ENCODE measurements around the gene ARHGEF12.

The ARHGEF12 gene

DNA sequence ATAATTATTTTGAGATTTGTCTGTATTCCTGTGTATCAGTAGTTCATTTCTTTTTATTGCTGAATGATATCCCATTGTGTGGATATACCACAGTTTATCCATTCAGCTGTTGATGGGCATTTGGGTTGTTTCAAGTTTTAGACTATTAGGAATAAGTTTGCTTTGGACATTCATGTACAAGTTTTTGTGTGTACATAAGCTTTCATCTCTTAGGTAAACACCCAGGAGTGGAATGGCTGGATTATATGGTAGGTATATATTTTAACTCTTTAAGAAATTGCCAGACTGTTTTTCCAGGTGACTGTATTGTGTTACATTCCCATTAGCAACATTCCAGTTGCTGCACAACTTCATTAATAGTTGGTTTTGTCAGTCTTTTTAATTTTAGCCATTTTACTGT, 52.0 kb downstream of the ARHGEF12 start:
- DNase-seq (ENCODE audit: low read depth in 2 of 2), result no peak

DNA sequence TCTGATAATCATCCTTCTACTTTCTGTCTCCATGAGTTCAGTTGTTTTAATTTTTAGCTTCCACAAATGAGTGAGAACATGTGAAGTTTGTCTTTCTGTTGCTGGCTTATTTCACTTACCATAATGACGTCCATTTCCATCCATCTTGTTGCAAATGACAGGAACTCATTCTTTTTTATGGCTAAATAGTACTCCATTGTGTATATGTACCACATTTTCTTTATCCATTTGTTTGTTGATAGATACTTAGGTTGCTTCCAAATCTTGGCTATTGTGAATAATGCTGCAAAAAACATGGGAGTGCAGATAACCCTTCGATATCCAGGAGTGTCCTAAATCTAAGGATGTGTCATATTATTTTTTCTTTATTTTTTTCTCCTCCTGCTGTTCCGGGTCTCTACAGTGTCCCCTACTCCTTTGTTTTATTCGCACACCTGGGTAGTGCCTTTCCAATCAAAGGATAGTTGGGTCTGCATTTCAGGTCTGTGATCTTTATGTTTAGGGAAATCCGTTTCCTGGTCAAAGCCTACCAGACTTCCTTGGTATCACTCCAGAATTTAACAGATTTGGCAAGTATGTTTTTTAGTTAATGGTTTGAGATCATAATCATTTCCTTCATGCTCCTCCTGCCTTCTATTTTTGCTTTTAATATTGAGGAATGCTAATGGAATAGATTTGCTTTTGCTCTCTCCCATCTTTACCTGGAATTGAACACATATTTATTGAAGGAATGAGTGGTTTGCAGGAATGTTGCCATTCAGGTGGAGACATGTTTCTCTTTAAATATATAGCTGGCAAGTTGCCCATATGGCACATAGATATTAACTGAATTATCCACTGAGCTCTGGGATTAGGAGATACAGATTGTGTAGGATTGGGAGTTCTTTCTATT, 53.7 kb downstream of the ARHGEF12 start:
- DNase-seq (ENCODE audit: low read depth in 2 of 2), result no peak

DNA sequence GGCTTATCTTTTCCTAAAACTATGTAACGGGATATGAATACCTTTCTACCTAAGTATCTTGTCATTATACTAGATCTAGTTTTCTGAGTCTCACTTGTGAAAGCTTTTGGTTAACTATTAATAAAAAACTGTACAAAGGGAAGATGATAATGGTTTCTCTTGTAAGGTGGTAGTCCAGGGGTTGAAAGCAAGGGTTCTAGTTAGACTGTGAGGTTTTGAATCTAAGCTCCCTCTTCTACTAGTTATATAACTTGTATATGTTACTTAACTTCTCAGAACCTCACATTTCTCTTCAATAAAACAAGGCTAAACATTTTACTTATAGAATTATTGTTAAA, 54.3 kb downstream of the ARHGEF12 start:
- no peak for DNase-seq (ENCODE audit: low read depth in 2 of 2)

DNA sequence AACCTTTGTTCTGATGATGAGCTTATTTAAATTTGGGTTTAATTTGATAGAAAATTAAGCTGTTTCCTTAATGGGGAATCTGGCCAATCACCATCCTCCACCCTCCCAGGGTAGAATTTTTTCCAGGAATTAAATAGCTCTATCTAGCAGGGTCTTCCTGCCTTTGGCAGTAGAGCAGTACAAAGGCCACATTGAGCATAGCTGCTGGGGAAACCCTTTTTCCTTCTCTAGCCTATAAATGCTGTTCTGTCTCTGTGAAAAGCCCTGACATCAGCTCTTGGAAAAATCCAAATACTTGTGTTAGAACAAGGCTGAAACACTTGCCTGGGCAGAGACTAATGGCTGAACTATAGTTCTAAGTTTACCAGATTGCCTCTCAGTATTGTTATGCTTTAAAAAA, 55.1 kb downstream of the ARHGEF12 start:
- no peak for DNase-seq (ENCODE audit: low read depth in 2 of 2)

DNA sequence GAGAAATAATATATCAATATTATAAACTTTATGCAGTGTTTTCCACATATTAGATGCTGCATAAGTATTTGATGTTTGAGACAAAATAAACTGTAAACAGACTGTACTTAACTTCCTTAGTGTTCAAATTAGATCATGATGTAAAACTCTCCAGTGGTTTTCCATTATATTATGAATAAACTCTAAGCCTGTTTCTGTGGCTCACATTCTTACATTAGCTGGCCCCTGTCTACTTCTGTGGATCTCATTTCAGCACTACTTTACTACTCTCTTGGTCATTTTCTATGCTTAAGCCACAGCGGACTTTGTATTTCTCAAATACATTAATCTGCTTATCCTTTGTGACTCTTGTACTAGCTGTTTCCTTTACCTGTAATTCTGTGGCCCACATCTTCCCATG, 55.6 kb downstream of the ARHGEF12 start:
- DNase-seq (ENCODE audit: low read depth in 2 of 2), result no peak

DNA sequence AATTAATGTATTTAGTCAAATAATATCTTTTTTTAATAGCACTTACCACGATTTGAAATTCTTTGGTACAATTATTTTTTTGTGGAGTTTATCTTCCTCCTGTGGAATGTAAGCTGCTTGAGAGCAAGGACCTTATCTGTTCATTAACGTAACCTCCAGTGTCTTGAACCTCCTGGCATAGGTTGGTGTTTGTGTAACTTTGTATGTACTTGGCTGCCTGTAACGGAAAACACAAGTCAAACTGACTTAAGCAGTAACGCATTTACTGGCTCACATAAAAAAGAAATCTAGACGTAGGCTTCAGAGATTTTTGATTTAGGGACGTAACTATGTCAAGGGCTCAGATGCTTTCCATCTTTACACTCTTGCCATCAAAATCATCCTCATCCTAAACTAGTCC, 56.1 kb downstream of the ARHGEF12 start:
- DNase-seq (ENCODE audit: low read depth in 2 of 2), result no peak

DNA sequence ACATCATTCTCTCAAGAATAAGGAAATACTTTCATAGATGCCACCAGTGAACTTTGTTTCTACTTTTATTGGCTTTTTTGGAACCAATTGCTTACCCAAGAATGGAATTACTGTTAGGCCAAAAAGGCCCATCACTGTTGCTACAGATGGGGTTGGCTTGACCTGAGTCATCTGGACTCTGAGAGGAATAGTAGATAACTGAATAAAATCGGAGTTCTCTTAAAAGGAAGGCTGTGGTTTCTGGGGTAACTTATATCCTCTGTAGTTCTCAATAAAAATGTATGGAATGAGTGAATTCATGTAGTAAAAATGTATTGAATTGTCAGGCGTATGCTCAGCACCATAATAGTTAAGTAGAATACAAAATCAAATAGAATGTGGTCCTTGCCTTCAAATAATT, 56.6 kb downstream of the ARHGEF12 start:
- no peak for DNase-seq (ENCODE audit: low read depth in 2 of 2)

DNA sequence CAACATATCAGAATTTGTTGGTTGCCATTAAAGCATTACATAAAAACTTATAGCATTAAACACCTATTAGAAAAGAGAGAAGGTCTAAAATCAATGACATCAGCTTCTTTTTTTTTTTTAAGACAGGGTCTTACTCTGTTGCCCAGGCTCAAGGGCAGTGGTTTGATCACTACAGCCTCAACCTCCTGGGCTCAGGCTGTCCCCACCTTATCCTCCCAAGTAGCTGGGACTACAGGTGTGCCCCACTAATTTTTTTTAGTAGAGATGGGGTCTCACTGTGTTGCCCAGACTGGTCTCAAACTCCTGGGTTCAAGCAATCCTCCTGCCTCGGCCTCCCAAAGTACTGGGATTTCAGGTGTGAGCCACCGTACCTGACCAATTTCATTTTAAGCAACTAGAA, 57.9 kb downstream of the ARHGEF12 start:
- DNase-seq (ENCODE audit: low read depth in 2 of 2), result no peak

DNA sequence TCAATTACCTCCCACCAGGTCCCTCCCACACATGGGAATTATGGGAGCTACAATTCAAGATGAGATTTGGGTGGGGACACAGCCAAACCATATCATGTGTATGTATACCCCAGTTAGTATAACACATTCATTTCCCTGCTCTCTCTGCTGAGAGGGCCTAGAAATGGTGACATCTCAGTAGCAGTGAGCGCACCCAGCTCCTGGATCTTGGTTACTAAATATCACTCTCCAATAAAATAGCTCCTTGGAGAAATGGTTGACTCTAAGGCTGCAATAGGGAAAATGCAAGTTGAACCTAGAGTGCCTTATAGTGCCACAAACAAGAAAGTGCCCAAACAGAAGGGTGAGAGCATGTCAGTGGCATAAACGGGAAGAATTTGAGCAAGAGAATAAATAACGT, 59.6 kb downstream of the ARHGEF12 start:
- no peak for DNase-seq (ENCODE audit: low read depth in 2 of 2)

DNA sequence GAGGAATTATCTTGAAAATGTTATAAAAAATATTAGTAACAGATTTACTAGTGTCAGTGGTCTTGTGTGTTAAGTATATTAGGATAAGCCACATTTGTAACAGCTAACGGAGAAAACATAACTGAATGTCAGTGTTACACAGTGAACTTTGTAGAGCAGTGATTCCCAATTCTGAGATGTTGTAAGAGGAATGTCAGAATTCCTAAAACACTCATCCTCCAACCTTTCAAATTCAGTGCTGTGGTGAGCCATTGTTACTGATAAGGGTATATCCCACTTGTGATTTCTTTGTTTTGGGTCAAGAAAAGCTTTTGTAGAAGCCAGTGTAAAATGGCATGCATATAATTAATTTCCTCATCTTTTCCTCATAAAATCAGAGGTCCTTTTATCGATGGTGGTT, 61.9 kb downstream of the ARHGEF12 start:
- DNase-seq (ENCODE audit: low read depth in 2 of 2), result no peak

DNA sequence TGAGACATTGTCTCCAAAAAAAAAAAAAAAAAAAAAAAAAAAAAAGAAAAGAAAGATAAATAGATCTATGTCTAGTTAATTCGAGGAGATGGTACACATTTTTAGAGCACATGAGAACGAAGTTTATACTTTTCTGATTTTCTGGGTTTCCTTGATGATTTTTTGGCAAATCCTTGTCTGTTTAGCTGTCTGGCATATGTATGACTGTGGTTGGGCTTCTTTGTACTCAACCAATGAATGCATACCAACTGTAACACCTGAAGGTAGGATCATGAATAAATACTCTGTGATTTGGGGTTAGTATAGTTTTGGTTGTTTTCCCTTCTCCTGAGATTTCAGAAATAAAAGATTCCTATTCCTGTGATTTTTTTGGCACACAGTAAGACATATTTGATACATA, 63.1 kb downstream of the ARHGEF12 start:
- no peak for DNase-seq (ENCODE audit: low read depth in 2 of 2)

DNA sequence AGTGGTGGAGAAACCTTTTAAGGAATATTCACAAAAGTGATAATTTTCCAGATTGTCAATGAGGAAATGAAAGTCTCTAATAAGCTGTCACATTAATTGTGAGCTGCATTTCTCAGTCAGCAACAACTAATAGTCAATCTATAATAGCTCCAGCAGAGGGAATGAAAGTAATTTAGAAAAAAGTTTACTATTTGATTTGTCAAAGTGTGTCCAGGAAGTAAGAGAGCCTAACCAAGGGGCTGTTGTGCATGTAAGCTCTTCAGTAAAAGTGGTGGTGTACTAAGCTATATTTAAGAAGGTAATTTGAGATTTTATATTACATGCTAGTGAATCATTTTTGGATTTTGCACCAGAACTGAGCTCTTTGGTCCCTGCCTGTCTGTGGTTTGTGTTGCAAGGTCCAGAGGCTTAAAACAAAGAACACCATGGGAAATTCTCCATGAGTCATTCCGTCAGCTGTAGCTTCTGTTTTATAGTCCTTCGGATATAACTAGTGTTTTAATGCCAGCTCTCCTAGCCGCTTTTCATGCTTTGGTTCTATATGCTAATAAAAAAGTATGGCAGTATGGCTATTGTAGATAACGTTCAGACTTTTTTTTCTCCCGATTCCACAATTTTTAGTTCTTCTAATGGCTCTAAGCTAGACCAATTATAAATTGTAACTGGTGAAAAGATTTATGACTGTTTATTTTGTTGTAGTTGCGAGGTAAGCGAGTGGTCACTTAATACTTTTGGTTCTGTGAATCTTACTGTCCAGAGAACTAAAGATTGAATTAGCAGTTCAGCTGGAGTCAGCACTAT, 64.6 kb downstream of the ARHGEF12 start:
- DNase-seq (ENCODE audit: low read depth in 2 of 2), result no peak

DNA sequence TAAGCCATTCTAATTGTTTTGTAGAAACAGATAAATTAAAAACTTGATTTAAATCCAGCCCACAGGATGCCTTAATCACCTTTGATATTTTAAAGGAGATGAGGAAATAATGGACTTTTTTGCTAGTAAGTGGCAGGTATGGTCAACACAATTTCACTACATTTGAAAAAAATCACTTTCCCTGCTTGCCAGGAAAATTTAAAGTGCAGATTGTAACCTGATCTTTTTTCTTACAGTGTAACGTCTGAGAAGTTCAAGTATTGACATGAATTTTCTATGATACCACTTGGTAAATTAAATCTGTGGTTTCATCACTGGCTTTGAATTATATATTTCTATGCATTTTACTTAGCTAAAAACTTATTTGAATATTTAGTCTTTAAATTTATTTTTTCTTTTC, 65.3 kb downstream of the ARHGEF12 start:
- no peak for DNase-seq (ENCODE audit: low read depth in 2 of 2)

DNA sequence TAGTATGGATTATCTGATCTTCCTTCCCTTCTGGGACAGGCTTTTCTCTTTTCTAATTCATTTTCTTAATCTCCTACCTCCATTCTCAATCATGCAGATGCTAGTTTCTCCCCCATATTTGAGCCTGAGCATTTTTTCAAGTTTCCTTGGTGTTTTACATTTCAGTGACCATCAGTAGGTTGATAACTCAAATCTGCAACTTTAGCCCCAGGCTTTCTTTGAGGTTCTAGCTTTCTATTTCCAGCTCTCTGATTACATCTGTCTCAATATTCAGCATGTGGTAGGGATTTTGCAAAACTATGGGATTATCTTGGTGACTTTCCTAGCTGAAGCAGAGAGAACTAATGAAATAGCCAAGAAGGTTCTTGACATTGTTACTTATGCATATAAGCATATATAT, 67.8 kb downstream of the ARHGEF12 start:
- no peak for DNase-seq (ENCODE audit: low read depth in 2 of 2)

DNA sequence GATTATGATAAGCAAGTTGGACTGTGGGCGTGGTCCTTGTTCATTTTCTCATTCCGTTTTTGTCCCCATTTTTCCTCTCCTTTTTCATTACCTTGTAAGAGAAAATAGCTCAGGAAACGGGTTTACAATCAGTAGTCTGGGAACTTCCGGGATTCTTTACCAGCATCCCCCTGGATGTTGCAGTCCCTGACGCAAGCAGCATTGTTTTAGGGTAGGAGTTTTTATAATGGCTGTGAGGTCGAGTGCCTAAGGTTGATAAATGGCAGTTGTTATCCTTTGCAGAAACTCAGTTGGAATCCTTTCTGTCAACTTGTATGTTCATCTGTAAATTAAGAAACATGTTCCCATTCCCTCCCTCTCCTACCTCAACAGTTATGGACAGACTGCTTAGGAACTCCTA, 68.3 kb downstream of the ARHGEF12 start:
- no peak for DNase-seq (ENCODE audit: low read depth in 2 of 2)

DNA sequence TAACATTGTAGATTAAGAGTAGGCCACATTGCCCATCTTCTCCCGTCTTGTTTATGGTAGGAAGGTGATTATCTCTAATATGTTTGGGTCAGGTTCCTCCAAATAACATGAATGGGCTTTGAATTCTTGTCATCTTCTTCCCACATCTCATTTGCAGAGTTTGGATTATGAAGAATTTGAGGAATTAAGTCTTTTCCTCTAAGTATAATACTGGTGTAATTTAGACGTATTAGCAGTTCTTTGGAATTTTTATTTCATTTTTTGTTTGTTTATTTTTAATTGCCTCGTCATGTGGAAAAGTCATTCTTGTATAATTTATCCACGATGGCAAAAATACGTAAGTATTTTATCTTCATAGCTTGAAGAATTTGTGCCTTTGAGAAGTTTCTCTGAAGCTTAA, 73.4 kb downstream of the ARHGEF12 start:
- no peak for DNase-seq (ENCODE audit: low read depth in 2 of 2)

DNA sequence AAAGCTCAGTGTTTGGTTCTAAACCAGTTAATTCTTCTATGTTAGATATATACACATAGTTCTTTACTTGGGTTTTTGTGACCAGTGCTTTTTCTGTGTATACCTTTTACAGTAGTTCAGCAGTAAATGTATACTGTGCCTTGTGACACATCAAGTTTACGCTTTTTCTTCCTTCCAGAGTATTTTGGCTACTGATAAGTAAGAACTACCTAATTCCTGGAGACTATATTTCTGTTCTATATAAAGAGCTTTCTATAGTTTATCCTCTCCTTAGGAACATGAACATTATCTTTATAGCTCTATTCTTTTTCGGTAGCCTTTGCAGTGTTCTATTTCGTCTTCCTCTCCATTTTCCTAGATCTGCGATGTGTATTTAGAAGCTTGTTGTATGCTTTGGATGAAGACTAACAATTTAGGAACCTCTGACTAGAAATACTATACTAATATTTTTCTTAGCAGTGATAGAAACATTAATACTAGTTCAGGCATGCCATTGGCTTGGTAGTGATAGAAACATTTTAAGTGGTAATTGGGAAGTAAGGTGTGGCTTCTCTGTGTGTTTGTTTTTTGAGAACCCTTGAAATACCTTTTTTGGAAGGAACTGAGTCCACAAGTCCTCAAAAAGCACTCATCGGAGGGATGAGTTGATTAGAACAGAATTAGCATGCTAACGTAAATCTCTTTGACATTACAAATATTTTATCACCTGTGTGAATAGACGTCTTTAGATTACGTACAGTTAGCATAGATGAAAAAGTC, 74.6 kb downstream of the ARHGEF12 start:
- DNase-seq (ENCODE audit: low read depth in 2 of 2), result no peak

DNA sequence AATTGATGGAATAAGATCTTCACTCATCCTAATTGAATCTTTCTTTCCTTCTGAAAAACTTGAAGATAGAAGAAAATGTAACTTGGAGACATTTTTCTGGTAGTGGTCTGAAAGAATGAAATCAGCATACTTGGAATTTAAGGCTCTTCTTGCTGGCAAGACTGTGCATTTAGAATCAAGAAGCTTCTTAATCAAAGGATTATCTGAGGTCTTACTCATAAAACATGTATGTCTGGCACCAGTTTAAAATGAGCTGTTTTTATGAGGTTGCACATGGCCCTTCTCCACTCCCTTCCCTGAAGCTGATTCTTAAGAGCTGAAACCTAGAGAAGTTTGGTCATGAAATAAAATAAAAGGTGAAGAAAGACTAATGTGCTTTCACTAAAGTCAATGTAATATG, 77.3 kb downstream of the ARHGEF12 start:
- DNase-seq (ENCODE audit: low read depth in 2 of 2), result no peak

DNA sequence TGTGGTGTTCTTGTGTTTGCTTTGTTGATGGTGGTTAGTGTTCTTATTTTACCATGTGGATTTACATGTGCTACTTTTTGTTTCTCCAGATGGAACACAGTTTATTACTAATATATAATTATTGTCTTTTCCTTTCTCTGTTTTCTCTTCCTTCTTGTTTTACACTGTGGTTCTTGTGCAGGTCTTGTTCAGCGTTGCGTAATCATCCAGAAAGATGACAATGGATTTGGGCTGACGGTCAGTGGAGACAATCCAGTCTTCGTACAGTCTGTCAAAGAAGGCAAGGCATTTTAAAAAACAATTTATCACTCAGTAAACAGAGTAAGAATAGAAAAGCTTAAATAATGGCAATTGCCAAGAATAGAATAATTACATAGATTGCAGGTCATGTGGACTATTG, 84.4 kb downstream of the ARHGEF12 start:
- DNase-seq (ENCODE audit: low read depth in 2 of 2), result no peak

DNA sequence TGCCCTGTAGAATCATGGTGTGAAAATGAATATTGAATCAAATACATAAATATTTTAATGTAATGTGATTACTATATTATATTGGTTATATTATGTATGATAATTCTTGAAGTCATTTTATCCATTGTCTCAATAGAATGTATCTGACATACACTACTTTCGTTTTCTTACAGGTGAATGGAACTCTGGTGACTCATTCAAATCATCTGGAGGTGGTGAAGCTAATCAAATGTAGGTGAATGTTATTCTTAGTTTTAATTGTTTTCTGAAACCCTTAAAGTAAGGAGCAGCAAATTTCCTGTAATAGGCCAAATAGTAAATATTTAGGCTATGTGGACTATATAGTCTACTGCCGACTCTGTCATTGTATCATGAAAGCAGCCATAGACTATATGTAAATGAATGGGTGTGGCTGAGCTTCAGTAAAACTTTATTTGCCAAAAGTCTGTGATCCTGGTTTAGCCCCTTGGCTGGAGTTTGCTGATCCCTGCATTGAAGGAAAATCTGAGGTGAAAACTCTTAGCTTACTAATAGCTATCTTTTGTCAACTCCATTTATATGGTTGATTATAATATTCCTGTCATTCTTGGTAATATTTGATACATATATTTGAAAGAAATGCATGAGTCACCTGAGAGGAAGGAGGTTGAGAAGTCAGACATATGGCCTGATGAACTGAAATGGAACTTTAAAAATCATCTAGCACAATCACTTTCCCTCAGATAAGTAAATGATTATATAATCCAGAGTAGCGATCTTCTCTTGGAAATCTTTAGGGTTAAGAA, 88.2 kb downstream of the ARHGEF12 start:
- no peak for DNase-seq (ENCODE audit: low read depth in 2 of 2)

DNA sequence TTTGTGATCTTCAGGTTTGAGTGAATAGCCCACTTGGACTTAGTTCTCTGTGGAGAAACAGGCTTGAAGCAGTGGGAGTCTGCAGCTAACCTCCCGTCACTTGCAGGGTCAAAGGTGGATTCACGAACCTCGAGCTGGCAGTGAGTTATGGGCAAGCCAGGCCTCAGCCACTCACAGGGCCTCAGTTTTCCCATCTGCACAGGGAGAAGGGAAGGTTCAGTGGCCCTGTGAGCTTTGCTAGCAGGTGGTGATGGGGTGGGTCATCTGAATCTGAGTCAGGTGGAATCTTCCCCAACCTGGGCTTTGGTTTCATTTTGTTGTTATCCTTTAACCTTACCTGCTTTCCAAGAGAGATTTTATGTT, 88.7 kb downstream of the ARHGEF12 start:
- no peak for DNase-seq (ENCODE audit: low read depth in 2 of 2)

DNA sequence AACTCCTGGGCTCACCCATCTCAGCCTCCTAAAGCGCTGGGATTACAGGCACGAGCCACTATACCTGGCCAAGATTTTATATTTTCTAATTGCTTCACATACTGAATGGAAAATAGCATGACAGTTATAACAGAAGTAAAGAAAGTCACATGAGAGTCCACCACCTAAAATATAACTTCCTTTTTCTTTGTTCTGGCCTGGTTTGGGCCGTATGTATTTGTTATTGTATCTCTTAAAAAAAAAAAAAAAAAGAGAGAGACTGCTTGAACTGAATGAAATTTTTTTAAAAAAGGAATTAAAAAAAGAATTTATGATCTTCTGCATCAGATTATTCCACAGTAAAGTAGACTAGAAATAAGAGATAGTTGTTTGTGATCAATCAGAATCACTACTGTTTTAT, 89.3 kb downstream of the ARHGEF12 start:
- DNase-seq (ENCODE audit: low read depth in 2 of 2), result no peak
